Lower leg skin (tissue), 4 donors: ENCODE data around the gene ARHGAP11A. TPM values are rescaled to one million over a fixed set of nuclear protein-coding genes. Genes with fewer than 3 reads are reported as not detected.

Experiments
- DNase-seq, 2 donors: peaks; one replicate each; pipeline ENCODE4 v3.0.0-alpha.2; 2019; ENCODE audit warnings: low spot score in 2 of 2
- H3K4me3 ChIP-seq: fragments of 200-600 bp; sonication (generic); 2 replicates; pipeline ENCODE4 v1.5.1; 2017; ENCODE audit warnings: mild to moderate bottlenecking, low read depth; ENCODE audit not compliant: poor library complexity, severe bottlenecking
- POLR2A ChIP-seq, 2 donors: fragments of 450-650 bp; IDR thresholded peaks; one replicate each; pipeline ENCODE4 v1.6.1; 2016 to 2017; ENCODE audit warnings: antibody characterized with exemption in 2 of 2, mild to moderate bottlenecking in 1 of 2, moderate library complexity in 1 of 2
- WGBS, 2 donors: methylation state at CpG; one replicate each; pipeline ENCODE4 v1.1.5; 2018; 5-methylcytosine and 5-hydroxymethylcytosine counted together
- intact Hi-C: fragments of 100-400 bp; cut with DNase I; formaldehyde crosslinking; loops from one replicate; pipeline ENCODE4 v1.15.0; 2023; ENCODE audit warnings: low total_unique reads
- total RNA-seq, 4 donors: library from RNA; depleted of rRNA; stranded (reverse); fragments of >200 nt; gene quantifications; one replicate each; pipeline ENCODE4 v1.1.0, GENCODE V29; 2016
- TF ChIP-seq, protein P1 (sequence below), 3 donors: fragments of 450-650 bp; IDR thresholded peaks; one replicate each; pipeline ENCODE4 v1.5.1; 2016; ENCODE audit warnings: antibody characterized with exemption in 3 of 3, mild to moderate bottlenecking in 3 of 3, moderate library complexity in 2 of 3

The ARHGAP11A gene
- total RNA-seq, 4 donors from 2014 or later, result 3.5 to 8.1 (median 4.7) TPM

DNA sequence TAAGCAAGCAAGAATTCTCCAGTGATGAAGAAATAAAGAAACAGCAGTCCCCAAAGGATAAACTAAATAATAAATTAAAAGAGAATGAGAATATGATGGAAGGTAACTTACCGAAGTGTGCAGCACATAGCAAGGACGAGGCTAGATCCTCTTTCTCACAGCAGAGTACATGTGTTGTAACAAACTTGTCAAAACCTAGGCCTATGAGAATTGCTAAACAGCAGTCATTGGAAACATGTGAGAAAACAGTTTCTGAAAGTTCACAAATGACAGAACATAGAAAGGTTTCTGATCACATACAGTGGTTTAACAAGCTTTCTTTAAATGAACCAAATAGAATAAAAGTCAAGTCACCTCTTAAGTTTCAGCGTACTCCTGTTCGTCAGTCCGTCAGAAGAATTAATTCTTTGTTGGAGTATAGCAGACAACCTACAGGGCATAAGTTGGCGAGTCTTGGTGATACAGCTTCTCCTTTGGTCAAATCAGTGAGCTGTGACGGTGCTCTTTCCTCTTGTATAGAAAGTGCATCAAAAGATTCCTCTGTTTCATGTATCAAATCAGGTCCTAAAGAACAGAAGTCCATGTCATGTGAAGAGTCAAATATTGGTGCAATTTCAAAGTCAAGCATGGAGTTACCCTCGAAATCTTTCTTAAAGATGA is 21.7 kb downstream of the ARHGAP11A start:
- H3K4me3 ChIP-seq, result no peak overlapping the region
- no peak for TF ChIP-seq POLR2A (IDR thresholded peaks at IDR 0.05)
- TF ChIP-seq, protein P1, sequence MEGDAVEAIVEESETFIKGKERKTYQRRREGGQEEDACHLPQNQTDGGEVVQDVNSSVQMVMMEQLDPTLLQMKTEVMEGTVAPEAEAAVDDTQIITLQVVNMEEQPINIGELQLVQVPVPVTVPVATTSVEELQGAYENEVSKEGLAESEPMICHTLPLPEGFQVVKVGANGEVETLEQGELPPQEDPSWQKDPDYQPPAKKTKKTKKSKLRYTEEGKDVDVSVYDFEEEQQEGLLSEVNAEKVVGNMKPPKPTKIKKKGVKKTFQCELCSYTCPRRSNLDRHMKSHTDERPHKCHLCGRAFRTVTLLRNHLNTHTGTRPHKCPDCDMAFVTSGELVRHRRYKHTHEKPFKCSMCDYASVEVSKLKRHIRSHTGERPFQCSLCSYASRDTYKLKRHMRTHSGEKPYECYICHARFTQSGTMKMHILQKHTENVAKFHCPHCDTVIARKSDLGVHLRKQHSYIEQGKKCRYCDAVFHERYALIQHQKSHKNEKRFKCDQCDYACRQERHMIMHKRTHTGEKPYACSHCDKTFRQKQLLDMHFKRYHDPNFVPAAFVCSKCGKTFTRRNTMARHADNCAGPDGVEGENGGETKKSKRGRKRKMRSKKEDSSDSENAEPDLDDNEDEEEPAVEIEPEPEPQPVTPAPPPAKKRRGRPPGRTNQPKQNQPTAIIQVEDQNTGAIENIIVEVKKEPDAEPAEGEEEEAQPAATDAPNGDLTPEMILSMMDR (IDR thresholded peaks at IDR 0.05), result no peak
- DNase-seq, result no peak
- intact Hi-C loops, result no loop called here
- 95 to 97% methylated on average over 8 of the region's 8 CpGs for WGBS, 2 donors

DNA sequence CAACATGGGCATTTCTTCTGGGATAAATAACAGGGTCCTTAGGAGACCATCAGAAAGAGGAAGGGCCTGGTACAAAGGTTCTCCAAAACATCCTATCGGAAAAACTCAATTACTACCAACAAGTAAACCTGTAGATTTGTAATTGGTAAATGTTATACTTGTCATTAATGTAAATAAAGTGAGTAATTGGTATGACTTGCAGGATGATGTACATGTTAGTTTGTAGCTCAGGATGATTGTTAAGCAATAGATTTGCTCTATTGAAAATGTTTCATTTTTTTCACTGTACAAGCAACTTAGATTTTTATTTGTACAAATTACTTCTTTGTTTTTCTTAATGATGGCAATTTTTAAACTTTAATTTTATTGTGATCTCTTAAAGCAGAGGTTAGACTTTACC is 22.4 kb downstream of the ARHGAP11A start:
- intact Hi-C loops, result no loop called here
- H3K4me3 ChIP-seq, result no peak overlapping the region
- TF ChIP-seq, protein P1 (IDR thresholded peaks at IDR 0.05), result no peak
- TF ChIP-seq POLR2A (IDR thresholded peaks at IDR 0.05), result no peak
- no peak for DNase-seq
- 94 to 98% methylated on average over 1 of the region's 1 CpG for WGBS, 2 donors

- intact Hi-C loops, result no loop called here
- no peak for DNase-seq
- TF ChIP-seq, protein P1 (IDR thresholded peaks at IDR 0.05), result no peak
- no peak for TF ChIP-seq POLR2A (IDR thresholded peaks at IDR 0.05)
- 25 to 26% methylated on average over 18 to 22 of the region's 22 CpGs for WGBS, 2 donors
- no peak within 1 kb of the TSS for H3K4me3 ChIP-seq
Observed at GRCh38 chr15:32641517-32642059, 26.3 kb downstream of the ARHGAP11A start, which contains the start of gene SCG5. Gene SCG5, plus strand, starts transcription at chr15:32641710. Its CDS starts 1,883 bp downstream, at chr15:32643593.

DNA sequence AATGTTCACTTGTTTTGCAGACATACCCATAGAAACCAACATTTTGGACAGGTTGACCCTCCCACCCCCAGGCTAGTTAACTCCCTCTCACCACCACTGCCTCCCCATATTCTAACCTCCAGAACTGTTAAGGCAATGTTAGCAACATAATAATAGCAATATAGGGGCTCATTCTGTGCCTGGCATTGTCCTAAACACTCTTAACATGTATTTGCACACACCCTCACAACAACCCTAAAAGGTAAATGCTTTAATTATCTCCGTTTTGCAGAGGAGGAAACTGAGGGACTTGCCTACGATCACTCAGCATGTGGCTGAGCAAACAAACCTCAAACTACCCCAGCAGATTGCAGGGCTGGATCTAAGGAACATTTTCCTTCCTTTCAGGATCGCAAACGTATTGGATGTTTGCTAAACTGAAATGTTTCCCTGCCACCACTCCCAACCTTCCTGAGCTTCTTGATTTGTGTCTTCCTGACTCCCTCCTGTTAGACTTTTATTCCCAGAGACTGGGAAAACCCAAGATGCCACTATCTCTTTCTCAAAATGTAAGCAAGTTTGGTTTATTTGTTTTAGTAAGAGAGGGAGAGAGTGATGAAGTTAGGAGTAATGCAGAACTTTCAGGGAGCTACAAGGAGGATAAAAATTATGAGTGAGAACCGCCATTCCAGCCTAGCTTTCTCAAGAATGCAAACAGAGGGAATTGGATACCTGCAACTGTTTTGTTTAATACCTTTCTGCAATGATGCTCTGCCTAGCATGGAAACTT is 27.5 kb downstream of the ARHGAP11A start:
- WGBS, 2 donors, result 88 to 89% methylated on average over 5 of the region's 5 CpGs
- TF ChIP-seq POLR2A (IDR thresholded peaks at IDR 0.05), result no peak
- TF ChIP-seq, protein P1 (IDR thresholded peaks at IDR 0.05), result no peak
- DNase-seq, result no peak
- H3K4me3 ChIP-seq, result no peak overlapping the region
- intact Hi-C loops, result no loop called here

DNA sequence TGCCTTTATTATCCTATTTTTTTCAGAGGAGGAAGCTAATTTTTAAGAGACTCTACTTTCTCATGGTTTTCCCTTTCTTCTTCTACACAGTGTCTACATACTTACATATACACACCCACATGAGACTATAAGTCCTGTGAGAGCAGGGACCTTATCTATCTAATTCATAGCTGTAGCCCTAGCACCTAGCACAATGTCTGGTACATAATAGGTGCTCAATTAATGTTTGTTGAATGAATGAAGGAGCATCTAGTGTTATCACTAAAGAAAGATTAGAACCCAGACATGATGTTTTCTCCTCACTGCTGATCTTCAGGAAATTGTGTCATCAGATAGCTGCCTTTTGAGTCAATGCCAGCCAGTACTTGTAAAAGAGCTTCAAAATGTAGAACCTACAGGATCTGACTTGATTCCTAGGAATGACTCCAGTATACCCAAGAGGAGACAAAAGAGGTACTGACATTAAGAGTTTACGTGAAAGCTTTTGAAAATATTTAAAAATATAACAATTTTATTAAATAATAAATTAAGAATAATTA is 28.7 kb downstream of the ARHGAP11A start:
- no peak for DNase-seq
- WGBS, 2 donors, result 55 to 80% methylated on average over 1 of the region's 1 CpG
- TF ChIP-seq, protein P1 (IDR thresholded peaks at IDR 0.05), result no peak
- no peak for TF ChIP-seq POLR2A (IDR thresholded peaks at IDR 0.05)
- intact Hi-C loops, result no loop called here
- H3K4me3 ChIP-seq, result no peak overlapping the region
